SK-MEL-5 (cell line): ENCODE results near the gene ARTN. TPM values are rescaled to one million over a fixed set of nuclear protein-coding genes. Genes with fewer than 3 reads are reported as not detected.

ENCODE experiments used
- DNase-seq: peaks from one replicate; pipeline ENCODE4 v3.0.0-alpha.2; 2016; ENCODE audit warnings: low read depth, low spot score
- in situ Hi-C: cut with HindIII; loops from 2 replicates; pipeline ENCODE4 v1.10.0; 2016; ENCODE audit warnings: low sequenced_read_pairs, high pct_unique_total_duplicates, low pct_unique_long_range_greater_than_20kb
- total RNA-seq: library from RNA; depleted of rRNA; stranded (reverse); fragments of >200 nt; shearing (Covaris generic); gene quantifications from 2 replicates; pipeline ENCODE4 v1.2.3, GENCODE V29; 2014

The ARTN gene
- total RNA-seq, 1 experiment from 2014 or later, result not detected

GRCh38 chr1:43960798-43961197, 27.2 kb downstream of the ARTN start:
- in situ Hi-C loops, result no loop called here
- DNase-seq, result no peak

- no peak for DNase-seq
- in situ Hi-C loops, result no loop called here
Observed at GRCh38 chr1:43961692-43962091, 28.1 kb downstream of the ARTN start.

GRCh38 chr1:43962324-43962723, 28.7 kb downstream of the ARTN start:
- no peak for DNase-seq
- in situ Hi-C loops, result no loop called here

- no peak for DNase-seq
- in situ Hi-C loops, result no loop called here
Observed at GRCh38 chr1:43963006-43963405, 29.4 kb downstream of the ARTN start.

GRCh38 chr1:43963890-43964289, 30.3 kb downstream of the ARTN start:
- no peak for DNase-seq
- in situ Hi-C loops, result no loop called here

GRCh38 chr1:43965316-43965715, 31.7 kb downstream of the ARTN start:
- in situ Hi-C loops, result no loop called here
- DNase-seq, result no peak

GRCh38 chr1:43968348-43968948, 34.8 kb downstream of the ARTN start:
- no peak for DNase-seq
- in situ Hi-C loops, result no loop called here

- in situ Hi-C loops, result no loop called here
- DNase-seq, result no peak
Observed at GRCh38 chr1:43969416-43969745, 35.8 kb downstream of the ARTN start.

- peak; percentile 97 for DNase-seq
- in situ Hi-C loops, result no loop called here
Observed at GRCh38 chr1:43969746-43970466, 36.3 kb downstream of the ARTN start, which contains the start of gene DPH2. Gene DPH2, plus strand, starts transcription at chr1:43970010. Its CDS starts 166 bp downstream, at chr1:43970176.

- DNase-seq, result no peak
- in situ Hi-C loops, result no loop called here
Observed at GRCh38 chr1:43970502-43970901, 36.9 kb downstream of the ARTN start.

GRCh38 chr1:43970911-43971310, 37.3 kb downstream of the ARTN start:
- DNase-seq, result no peak
- in situ Hi-C loops, result no loop called here

GRCh38 chr1:43971336-43971980, 37.9 kb downstream of the ARTN start:
- in situ Hi-C loops, result no loop called here
- DNase-seq, result no peak

GRCh38 chr1:43973981-43974442, 40.4 kb downstream of the ARTN start:
- in situ Hi-C loops, result no loop called here
- no peak for DNase-seq

- in situ Hi-C loops, result no loop called here
- peak; percentile 92 for DNase-seq
Observed at GRCh38 chr1:43974443-43975248, 41.0 kb downstream of the ARTN start, which contains the start of gene ATP6V0B. Gene ATP6V0B, plus strand, starts transcription at chr1:43974960. Its CDS starts 81 bp downstream, at chr1:43975041.

- DNase-seq, result no peak
- in situ Hi-C loops, result no loop called here
Observed at GRCh38 chr1:43975249-43975961, 41.8 kb downstream of the ARTN start.

GRCh38 chr1:43976045-43976444, 42.4 kb downstream of the ARTN start:
- in situ Hi-C loops, result no loop called here

GRCh38 chr1:43976890-43977289, 43.3 kb downstream of the ARTN start:
- in situ Hi-C loops, result no loop called here
- DNase-seq, result no peak

More at GRCh38 chr1:43976045-43976444, 42.4 kb downstream of the ARTN start:
- DNase-seq, result no peak
